Thyroid gland (tissue), 4 donors: Measurements from ENCODE around the gene RESP18. TPM values are rescaled to one million over a fixed set of nuclear protein-coding genes. Genes with fewer than 3 reads are reported as not detected.
A peak's percentile ranks its signal among the peaks of the same experiment; 100 is the strongest.
"Not testable (repeated sequence)": the region's sequence is repeated elsewhere in the genome, so short reads cannot be mapped to it uniquely, and the experiment has no call there.

ENCODE experiments used
- DNase-seq, 2 donors: peaks; one replicate each; pipeline ENCODE4 v3.0.0-alpha.2; 2019
- H3K27ac ChIP-seq, 3 donors: fragments of 200-600 bp; sonication (generic); 1 replicate in 2 of 3; 2 replicates in 1 of 3; pipeline ENCODE4 v1.5.1; 2016 to 2019; ENCODE audit warnings: mild to moderate bottlenecking in 1 of 3, moderate library complexity in 1 of 3
- H3K27me3 ChIP-seq: fragments of 200-600 bp; sonication (generic); one replicate; pipeline ENCODE4 v1.5.1; 2019
- H3K36me3 ChIP-seq, 2 donors: fragments of 200-600 bp; sonication (generic); one replicate each; pipeline ENCODE4 v1.5.1; 2016 to 2019
- H3K4me1 ChIP-seq, 2 donors: fragments of 200-600 bp; sonication (generic); one replicate each; pipeline ENCODE4 v1.5.1; 2017 to 2019
- H3K4me3 ChIP-seq, 3 donors: fragments of 200-600 bp; sonication (generic); replicated peaks in 1 of 3; 1 replicate in 2 of 3; 2 replicates in 1 of 3; pipeline ENCODE4 v1.5.1; 2016; ENCODE audit warnings: mild to moderate bottlenecking in 1 of 3
- H3K9me3 ChIP-seq: fragments of 200-600 bp; sonication (generic); one replicate; pipeline ENCODE4 v1.5.1; 2017
- POLR2A ChIP-seq, 2 donors: fragments of 450-650 bp; IDR thresholded peaks; one replicate each; pipeline ENCODE4 v1.6.1; 2017; ENCODE audit warnings: antibody characterized with exemption in 2 of 2, mild to moderate bottlenecking in 2 of 2, moderate library complexity in 1 of 2
- WGBS, 2 donors: methylation state at CpG; one replicate each; pipeline ENCODE4 v1.1.5; 2017; 5-methylcytosine and 5-hydroxymethylcytosine counted together
- intact Hi-C: fragments of 100-400 bp; cut with DNase I; formaldehyde crosslinking; loops from one replicate; pipeline ENCODE4 v1.15.1; 2023
- total RNA-seq, 4 donors: library from RNA; depleted of rRNA; stranded (reverse); fragments of >200 nt; gene quantifications; one replicate each; pipeline ENCODE4 v1.2.3, GENCODE V29; 2016
- TF ChIP-seq, protein P1 (sequence below), 6 experiments: fragments of 200-600 bp in 3 of 6; fragments of 450-650 bp in 3 of 6; sonication (generic) in 3 of 6; IDR thresholded peaks; one replicate each; pipeline ENCODE4 v1.5.1; 2016 to 2019; ENCODE audit warnings: antibody characterized with exemption in 6 of 6, mild to moderate bottlenecking in 2 of 6, inconsistent platforms in 1 of 6, moderate library complexity in 1 of 6

RESP18 gene
- total RNA-seq, 4 donors from 2014 or later: not detected

DNA sequence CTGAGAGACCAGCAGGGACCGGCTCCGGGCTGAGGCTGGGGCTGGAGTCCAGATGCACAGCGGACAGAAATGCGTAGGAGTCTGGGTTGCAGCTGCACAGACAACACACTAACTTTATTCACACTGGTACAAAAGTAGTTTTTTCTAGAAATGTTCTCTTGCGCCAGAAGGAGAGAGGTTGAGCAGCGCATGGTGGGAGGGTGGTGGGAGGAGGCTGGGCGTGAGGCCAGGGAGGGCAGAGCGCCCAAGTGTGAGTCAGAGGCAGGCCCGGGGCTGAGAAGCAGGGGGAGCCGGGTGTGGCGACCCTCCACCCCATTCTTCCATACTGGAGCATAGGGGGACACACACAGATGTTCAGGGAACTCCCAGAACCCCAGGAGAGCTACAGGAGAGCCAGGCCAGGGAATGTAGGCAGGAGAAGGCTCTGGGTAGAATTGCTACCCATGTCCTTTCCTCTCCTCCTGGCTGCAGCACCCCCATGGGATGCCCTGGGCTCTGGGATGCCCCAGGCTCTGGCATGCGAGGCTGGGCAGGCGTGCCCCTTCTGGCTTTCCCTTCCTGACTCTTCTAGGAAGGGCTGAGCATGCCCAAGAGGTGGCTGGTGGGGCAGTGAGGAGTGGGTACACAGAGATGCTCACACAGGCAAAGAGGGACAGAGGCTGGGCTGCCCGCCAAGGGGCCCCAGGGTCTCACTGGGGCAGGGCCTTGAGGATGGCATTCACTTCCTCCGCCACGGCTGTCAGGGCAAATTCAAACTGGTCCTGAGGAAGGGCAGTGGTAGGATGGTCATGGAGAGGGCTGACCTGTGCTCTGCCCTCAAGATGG, 42.8 kb downstream of the RESP18 start:
- DNase-seq: peak; percentile 79 to 81
- intact Hi-C loops: no loop called here
- TF ChIP-seq, protein P1, sequence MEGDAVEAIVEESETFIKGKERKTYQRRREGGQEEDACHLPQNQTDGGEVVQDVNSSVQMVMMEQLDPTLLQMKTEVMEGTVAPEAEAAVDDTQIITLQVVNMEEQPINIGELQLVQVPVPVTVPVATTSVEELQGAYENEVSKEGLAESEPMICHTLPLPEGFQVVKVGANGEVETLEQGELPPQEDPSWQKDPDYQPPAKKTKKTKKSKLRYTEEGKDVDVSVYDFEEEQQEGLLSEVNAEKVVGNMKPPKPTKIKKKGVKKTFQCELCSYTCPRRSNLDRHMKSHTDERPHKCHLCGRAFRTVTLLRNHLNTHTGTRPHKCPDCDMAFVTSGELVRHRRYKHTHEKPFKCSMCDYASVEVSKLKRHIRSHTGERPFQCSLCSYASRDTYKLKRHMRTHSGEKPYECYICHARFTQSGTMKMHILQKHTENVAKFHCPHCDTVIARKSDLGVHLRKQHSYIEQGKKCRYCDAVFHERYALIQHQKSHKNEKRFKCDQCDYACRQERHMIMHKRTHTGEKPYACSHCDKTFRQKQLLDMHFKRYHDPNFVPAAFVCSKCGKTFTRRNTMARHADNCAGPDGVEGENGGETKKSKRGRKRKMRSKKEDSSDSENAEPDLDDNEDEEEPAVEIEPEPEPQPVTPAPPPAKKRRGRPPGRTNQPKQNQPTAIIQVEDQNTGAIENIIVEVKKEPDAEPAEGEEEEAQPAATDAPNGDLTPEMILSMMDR (IDR thresholded peaks at IDR 0.05): no peak
- TF ChIP-seq POLR2A (IDR thresholded peaks at IDR 0.05): no peak

DNA sequence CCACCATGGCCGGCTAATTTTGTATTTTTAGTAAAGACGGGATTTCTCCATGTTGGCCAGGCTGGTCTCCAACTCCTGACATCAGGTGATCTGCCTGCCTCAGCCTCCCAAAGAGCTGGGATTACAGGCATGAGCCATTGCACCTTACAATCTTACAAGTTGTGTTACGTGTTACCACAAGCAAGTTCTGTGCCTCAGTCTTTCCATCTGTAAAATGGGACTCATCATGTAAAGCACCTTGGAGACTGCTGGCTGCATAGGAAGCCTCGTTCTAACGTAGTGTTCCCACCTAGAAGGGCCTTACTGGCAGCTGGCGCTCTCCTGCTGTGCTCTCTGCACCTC, 43.4 kb downstream of the RESP18 start:
- peaks cover 0 to 12% of the 10 kb centered on the region in 2 donors for H3K4me1 ChIP-seq
- H3K27me3 ChIP-seq: no peaks in the 10 kb centered on the region
- DNase-seq: no peak
- no peaks in the 10 kb centered on the region for H3K9me3 ChIP-seq
- no peak overlapping the region for H3K4me3 ChIP-seq
- peak overlapping the region in 2 of 3 donors; percentile 65 to 70 for H3K27ac ChIP-seq
- H3K36me3 ChIP-seq: peaks cover 11 to 15% of the 10 kb centered on the region in 2 donors
- 69 to 88% methylated on average over 3 to 6 of the region's 6 CpGs for WGBS, 2 donors
- intact Hi-C loops: no loop called here
- TF ChIP-seq POLR2A (IDR thresholded peaks at IDR 0.05): no peak
- TF ChIP-seq, protein P1 (IDR thresholded peaks at IDR 0.05): no peak

More for the DNA sequence above, 42.8 kb downstream of the RESP18 start:
- no peak overlapping the region for H3K4me3 ChIP-seq
- H3K27me3 ChIP-seq: no peaks in the 10 kb centered on the region
- peaks cover 5 to 9% of the 10 kb centered on the region in 2 donors for H3K36me3 ChIP-seq
- WGBS, 2 donors: 28 to 38% methylated on average over 11 to 16 of the region's 16 CpGs
- H3K27ac ChIP-seq: peak overlapping the region in 2 of 3 donors; percentile 65 to 70
- no peaks in the 10 kb centered on the region for H3K9me3 ChIP-seq
- peaks cover 0 to 16% of the 10 kb centered on the region in 2 donors for H3K4me1 ChIP-seq

DNA sequence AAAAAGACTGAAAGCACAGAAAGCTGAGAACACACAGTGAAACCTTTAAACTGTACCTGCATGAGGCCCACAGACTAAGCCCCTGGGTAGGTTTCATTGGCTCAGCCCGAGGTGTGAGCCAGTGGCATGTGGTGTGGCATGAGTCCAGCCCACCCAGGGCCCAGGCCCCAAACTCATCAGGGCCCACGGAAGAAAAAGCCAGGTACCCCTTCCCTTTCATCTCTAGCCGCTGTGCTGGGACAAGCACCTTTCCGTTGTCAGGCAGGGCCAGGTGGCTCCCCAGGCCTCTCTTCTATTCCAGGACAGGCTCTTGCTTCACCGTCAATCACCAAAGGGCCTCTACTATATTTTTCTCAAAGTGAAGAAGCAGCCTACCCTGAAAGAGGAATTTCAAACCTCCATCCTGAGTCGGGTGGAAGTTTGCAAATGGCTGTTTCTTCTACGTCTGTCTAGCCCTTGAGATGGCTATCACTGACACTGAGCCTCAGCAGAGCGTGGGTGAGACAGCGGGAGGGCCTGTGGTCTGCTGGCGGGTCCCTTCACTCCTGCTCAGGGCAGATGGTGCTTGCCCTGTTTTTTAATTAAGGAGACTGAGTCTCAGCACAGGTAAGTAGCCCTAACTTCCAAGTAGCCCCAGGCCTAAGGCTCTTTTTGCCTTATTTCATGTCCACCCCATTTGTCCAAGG, 44.8 kb downstream of the RESP18 start:
- Histone ChIP-seq H3K4me1 (peaks cover 0 to 11% of the 10 kb centered on the region in 2 donors), H3K27me3 (no peaks in the 10 kb centered on the region), H3K9me3 (no peaks in the 10 kb centered on the region), H3K4me3 (no peak overlapping the region), H3K27ac (no peak overlapping the region), H3K36me3 (peaks cover 24 to 27% of the 10 kb centered on the region in 2 donors)
- DNase-seq: no peak
- WGBS, 2 donors: 78 to 85% methylated on average over 10 of the region's 10 CpGs
- no peak for TF ChIP-seq POLR2A (IDR thresholded peaks at IDR 0.05)
- TF ChIP-seq, protein P1 (IDR thresholded peaks at IDR 0.05): no peak
- intact Hi-C loops: no loop called here

DNA sequence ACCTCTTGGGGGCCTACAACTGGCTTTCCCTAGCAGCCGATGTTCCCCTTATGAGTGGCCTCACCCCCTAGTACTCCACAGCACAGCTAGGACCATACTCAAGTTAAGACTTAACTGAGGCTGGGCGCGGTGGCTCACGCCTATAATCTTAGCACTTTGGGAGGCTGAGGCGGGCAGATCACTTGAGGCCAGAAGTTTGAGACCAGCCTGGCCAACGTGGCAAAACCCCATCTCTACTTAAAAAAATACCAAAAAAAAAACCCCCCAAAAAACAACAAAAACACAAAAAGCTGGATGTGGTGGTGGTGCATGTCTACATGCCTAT, 45.5 kb downstream of the RESP18 start:
- DNase-seq: not testable (repeated sequence)
- WGBS, 2 donors: 87 to 89% methylated on average over 6 of the region's 6 CpGs
- H3K4me1 ChIP-seq: peaks cover 0 to 11% of the 10 kb centered on the region in 2 donors

DNA sequence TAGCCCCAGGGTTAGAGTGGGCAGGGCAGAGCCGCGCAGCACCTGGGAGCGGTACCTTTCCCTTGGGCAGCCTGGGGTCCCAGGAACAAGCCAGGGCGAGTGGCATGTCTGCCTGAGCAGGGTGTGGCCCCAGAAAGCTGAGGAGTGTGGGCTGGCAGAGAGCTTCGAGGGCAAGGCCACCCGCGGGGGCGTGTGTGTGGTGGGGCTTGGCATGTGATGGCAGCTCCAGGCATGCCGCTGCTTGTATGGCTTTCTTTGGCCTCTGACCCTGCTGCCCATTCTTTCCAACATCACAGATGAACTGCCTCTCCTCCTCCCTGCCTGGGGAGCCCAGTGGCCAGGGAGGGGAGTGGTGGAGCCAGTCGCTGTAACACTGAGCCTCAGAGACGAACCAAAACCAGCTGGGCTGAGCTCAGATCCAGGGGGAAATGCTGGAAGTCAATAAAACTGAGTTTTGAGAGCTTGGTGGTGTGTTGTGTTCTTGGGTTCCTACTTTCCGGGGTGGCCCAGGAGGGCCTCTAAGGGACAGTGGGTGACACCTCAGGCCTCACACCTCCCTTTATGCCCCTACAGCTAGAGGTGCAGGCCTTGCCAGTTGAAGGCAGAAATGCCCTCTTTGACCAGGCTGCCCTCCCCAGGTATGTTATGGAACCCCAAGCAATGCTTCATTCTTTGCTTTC, 46.0 kb downstream of the RESP18 start:
- Histone ChIP-seq H3K4me1 (peaks cover 0 to 11% of the 10 kb centered on the region in 2 donors), H3K4me3 (no peak overlapping the region), H3K27me3 (no peaks in the 10 kb centered on the region), H3K27ac (no peak overlapping the region), H3K36me3 (peaks cover 33 to 38% of the 10 kb centered on the region in 2 donors), H3K9me3 (no peaks in the 10 kb centered on the region)
- intact Hi-C loops: no loop called here
- 78 to 82% methylated on average over 8 to 10 of the region's 12 CpGs for WGBS, 2 donors
- no peak for DNase-seq
- no peak for TF ChIP-seq POLR2A (IDR thresholded peaks at IDR 0.05)
- TF ChIP-seq, protein P1 (IDR thresholded peaks at IDR 0.05): no peak

More for the DNA sequence above, 45.5 kb downstream of the RESP18 start:
- H3K27ac ChIP-seq, intact Hi-C loops, H3K9me3 ChIP-seq, H3K27me3 ChIP-seq, H3K4me3 ChIP-seq: not testable (repeated sequence)
- peaks cover 28 to 33% of the 10 kb centered on the region in 2 donors for H3K36me3 ChIP-seq
